HepG2 (cell line): ENCODE data around the gene LRIF1. TPM values are rescaled to one million over a fixed set of nuclear protein-coding genes. Genes with fewer than 3 reads are reported as not detected.
A peak's percentile ranks its signal among the peaks of the same experiment; 100 is the strongest.

ENCODE experiments used
- GABPB1 ChIP-seq: IDR thresholded peaks from 2 replicates; pipeline ENCODE4 v1.6.1; 2016; ENCODE audit warnings: mild to moderate bottlenecking, missing genetic modification reagents, moderate library complexity, missing compliant biosample characterization
- KLF12 ChIP-seq: sonication (generic); formaldehyde crosslinking; IDR thresholded peaks from 2 replicates; pipeline ENCODE4 v1.4.0; 2020; ENCODE audit warnings: missing genetic modification reagents, borderline replicate concordance
- NR3C1 ChIP-seq: sonication (generic); formaldehyde crosslinking; IDR thresholded peaks from 2 replicates; pipeline ENCODE4 v1.4.0; 2020; ENCODE audit warnings: missing genetic modification reagents
- PRPF4 ChIP-seq: fragments of 200-400 bp; formaldehyde crosslinking; IDR thresholded peaks from 2 replicates; pipeline ENCODE4 v1.6.1; 2016; ENCODE audit warnings: low read length, low read depth; ENCODE audit not compliant: poor library complexity, severe bottlenecking
- RBAK ChIP-seq: sonication (generic); formaldehyde crosslinking; IDR thresholded peaks from 2 replicates; pipeline ENCODE4 v1.5.1; 2020; ENCODE audit warnings: mild to moderate bottlenecking, missing genetic modification reagents
- SRY ChIP-seq: sonication (generic); formaldehyde crosslinking; IDR thresholded peaks from 2 replicates; pipeline ENCODE4 v1.8.0; 2022; ENCODE audit warnings: mild to moderate bottlenecking, missing genetic modification reagents
- ZBTB3 ChIP-seq: sonication (generic); formaldehyde crosslinking; IDR thresholded peaks from 2 replicates; pipeline ENCODE4 v1.4.0; 2020; ENCODE audit warnings: low read depth, mild to moderate bottlenecking, moderate library complexity, missing genetic modification reagents, borderline replicate concordance
- ZEB1 ChIP-seq: IDR thresholded peaks from 2 replicates; pipeline ENCODE4 v1.6.1; 2012; ENCODE audit warnings: mild to moderate bottlenecking, low read depth, inconsistent platforms; ENCODE audit not compliant: insufficient replicate concordance
- ZMYM3 ChIP-seq: sonication (generic); formaldehyde crosslinking; IDR thresholded peaks from 2 replicates; pipeline ENCODE4 v1.5.1; 2020; ENCODE audit warnings: mild to moderate bottlenecking, missing genetic modification reagents
- ZNF329 ChIP-seq: sonication (generic); formaldehyde crosslinking; IDR thresholded peaks from 2 replicates; pipeline ENCODE4 v1.9.0; 2021; ENCODE audit warnings: low read depth, mild to moderate bottlenecking, missing genetic modification reagents
- ZNF432 ChIP-seq: sonication (generic); formaldehyde crosslinking; IDR thresholded peaks from 2 replicates; pipeline ENCODE4 v1.5.0; 2020; ENCODE audit warnings: missing genetic modification reagents, mild to moderate bottlenecking, borderline replicate concordance
- ZNF569 ChIP-seq: sonication (generic); formaldehyde crosslinking; IDR thresholded peaks from 2 replicates; pipeline ENCODE4 v1.5.0; 2020; ENCODE audit warnings: mild to moderate bottlenecking, missing genetic modification reagents, moderate library complexity, borderline replicate concordance
- ZNF670 ChIP-seq: sonication (generic); formaldehyde crosslinking; IDR thresholded peaks from 2 replicates; pipeline ENCODE4 v1.8.0; 2022; ENCODE audit warnings: mild to moderate bottlenecking, missing genetic modification reagents, borderline replicate concordance
- ZSCAN12 ChIP-seq: sonication (generic); formaldehyde crosslinking; IDR thresholded peaks from 2 replicates; pipeline ENCODE4 v1.9.0; 2021; ENCODE audit warnings: mild to moderate bottlenecking, missing genetic modification reagents
- polyA plus RNA-seq, 8 experiments: library from polyadenylated mRNA; depleted of rRNA in 3 of 8; stranded (reverse) in 7 of 8; unstranded in 1 of 8; fragments of >200 nt; fragmentation: Illumina TruSeq in 4 of 8; extraction: Trizol in 4 of 8; gene quantifications; 2 replicates each; pipeline versions ENCODE4 v1.2.1 to v1.2.3, GENCODE V29; 2011 to 2016; ENCODE audit warnings: low read depth in 4 of 8, missing spikeins in 1 of 8, mixed read lengths in 1 of 8; ENCODE audit not compliant: insufficient read depth in 1 of 8
- total RNA-seq, 5 experiments: library from RNA; depleted of rRNA; stranded (reverse); fragments of >200 nt; fragmentation: Illumina TruSeq; extraction: Trizol; gene quantifications; 2 replicates each; pipeline ENCODE4 v1.2.3, GENCODE V29; 2016; ENCODE audit warnings: low read depth in 1 of 5
- TF ChIP-seq, protein P1 (sequence below): conservative IDR thresholded peaks from 2 replicates; pipeline ENCODE4 v1.6.1; 2018; ENCODE audit warnings: missing genetic modification reagents
- TF ChIP-seq, protein P2 (sequence below): IDR thresholded peaks from 2 replicates; pipeline ENCODE4 v1.6.1; 2016; ENCODE audit warnings: missing compliant biosample characterization, missing genetic modification reagents, borderline replicate concordance
- TF ChIP-seq, protein P3 (sequence below): sonication (generic); formaldehyde crosslinking; IDR thresholded peaks from 2 replicates; pipeline ENCODE4 v1.5.1; 2020; ENCODE audit warnings: mild to moderate bottlenecking, missing genetic modification reagents, borderline replicate concordance
- TF ChIP-seq, protein P4 (sequence below): sonication (generic); formaldehyde crosslinking; IDR thresholded peaks from 2 replicates; pipeline ENCODE4 v1.4.0; 2020; ENCODE audit warnings: missing genetic modification reagents

The LRIF1 gene
- total and polyA plus RNA-seq, 2 of the 13 experiments (the other 11 are each of a cell fraction or from before 2014, with no cell fraction given) = 18.4 to 42.4 TPM

DNA sequence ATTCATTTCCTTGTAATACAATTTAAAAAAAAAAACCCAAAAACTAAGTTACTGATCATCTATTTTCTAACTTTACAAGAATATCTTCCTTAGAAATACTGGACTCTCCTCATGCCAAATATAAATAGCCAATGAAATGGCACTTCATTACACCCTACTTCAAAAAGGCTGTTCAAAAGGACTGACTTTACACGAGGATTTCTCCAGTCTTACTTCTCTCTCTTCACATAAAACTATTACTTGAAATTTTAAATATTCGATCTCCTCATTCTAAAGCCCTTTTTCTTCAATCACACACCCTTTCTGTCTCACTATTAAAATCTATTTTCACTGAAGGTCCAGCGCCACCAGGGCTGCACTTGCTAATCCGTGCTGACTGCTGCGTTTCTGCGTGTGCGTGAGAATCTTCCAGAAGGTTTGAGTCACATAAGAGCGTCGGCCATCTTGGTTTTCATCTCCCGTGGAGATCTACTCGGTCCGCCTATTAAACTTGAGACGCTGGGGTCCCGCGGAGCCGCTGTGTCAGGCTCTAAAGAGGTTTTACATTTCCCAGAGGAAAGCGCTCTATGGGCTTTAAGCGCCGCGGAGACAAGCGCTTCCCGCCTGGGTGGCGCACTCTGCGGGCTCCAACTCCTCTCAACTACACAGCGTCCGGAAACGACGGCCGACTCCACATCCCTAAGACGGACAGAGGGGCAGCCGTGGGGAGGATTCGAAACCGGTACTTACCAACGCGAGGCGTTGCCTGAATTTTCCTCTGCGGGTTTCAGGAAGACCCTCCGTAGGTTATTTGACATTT, 631 bp downstream of the LRIF1 start (continued):
- TF ChIP-seq PRPF4 (no peak), ZSCAN12 (CRISPR knock-in tag) (peak; percentile 80; the same call in 1 of the 2 replicates), GABPB1 (no peak; the same call in 1 of the 2 replicates), ZNF329 (CRISPR knock-in tag) (no peak), SRY (CRISPR knock-in tag) (peak; percentile 86; the same call in 1 of the 2 replicates), NR3C1 (CRISPR knock-in tag) (no peak), ZNF569 (CRISPR knock-in tag) (0 out of 2 replicates have a peak, but pooled peaks have one; percentile 23), ZNF670 (CRISPR knock-in tag) (peak; percentile 49; the same call in 1 of the 2 replicates), ZBTB3 (peak; percentile 46; the same call in 1 of the 2 replicates), RBAK (CRISPR knock-in tag) (no peak), ZEB1 (no peak), ZNF432 (peak; percentile 42; the same call in 1 of the 2 replicates), ZMYM3 (CRISPR knock-in tag) (peak; percentile 6; the same call in 1 of the 2 replicates), KLF12 (no peak)
- TF ChIP-seq, protein P1, sequence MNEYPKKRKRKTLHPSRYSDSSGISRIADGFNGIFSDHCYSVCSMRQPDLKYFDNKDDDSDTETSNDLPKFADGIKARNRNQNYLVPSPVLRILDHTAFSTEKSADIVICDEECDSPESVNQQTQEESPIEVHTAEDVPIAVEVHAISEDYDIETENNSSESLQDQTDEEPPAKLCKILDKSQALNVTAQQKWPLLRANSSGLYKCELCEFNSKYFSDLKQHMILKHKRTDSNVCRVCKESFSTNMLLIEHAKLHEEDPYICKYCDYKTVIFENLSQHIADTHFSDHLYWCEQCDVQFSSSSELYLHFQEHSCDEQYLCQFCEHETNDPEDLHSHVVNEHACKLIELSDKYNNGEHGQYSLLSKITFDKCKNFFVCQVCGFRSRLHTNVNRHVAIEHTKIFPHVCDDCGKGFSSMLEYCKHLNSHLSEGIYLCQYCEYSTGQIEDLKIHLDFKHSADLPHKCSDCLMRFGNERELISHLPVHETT (CRISPR knock-in tag) = no peak; the same call in 1 of the 2 replicates
- TF ChIP-seq, protein P2, sequence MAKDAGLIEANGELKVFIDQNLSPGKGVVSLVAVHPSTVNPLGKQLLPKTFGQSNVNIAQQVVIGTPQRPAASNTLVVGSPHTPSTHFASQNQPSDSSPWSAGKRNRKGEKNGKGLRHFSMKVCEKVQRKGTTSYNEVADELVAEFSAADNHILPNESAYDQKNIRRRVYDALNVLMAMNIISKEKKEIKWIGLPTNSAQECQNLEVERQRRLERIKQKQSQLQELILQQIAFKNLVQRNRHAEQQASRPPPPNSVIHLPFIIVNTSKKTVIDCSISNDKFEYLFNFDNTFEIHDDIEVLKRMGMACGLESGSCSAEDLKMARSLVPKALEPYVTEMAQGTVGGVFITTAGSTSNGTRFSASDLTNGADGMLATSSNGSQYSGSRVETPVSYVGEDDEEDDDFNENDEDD (CRISPR knock-in tag) = peak; percentile 93
- TF ChIP-seq, protein P3, sequence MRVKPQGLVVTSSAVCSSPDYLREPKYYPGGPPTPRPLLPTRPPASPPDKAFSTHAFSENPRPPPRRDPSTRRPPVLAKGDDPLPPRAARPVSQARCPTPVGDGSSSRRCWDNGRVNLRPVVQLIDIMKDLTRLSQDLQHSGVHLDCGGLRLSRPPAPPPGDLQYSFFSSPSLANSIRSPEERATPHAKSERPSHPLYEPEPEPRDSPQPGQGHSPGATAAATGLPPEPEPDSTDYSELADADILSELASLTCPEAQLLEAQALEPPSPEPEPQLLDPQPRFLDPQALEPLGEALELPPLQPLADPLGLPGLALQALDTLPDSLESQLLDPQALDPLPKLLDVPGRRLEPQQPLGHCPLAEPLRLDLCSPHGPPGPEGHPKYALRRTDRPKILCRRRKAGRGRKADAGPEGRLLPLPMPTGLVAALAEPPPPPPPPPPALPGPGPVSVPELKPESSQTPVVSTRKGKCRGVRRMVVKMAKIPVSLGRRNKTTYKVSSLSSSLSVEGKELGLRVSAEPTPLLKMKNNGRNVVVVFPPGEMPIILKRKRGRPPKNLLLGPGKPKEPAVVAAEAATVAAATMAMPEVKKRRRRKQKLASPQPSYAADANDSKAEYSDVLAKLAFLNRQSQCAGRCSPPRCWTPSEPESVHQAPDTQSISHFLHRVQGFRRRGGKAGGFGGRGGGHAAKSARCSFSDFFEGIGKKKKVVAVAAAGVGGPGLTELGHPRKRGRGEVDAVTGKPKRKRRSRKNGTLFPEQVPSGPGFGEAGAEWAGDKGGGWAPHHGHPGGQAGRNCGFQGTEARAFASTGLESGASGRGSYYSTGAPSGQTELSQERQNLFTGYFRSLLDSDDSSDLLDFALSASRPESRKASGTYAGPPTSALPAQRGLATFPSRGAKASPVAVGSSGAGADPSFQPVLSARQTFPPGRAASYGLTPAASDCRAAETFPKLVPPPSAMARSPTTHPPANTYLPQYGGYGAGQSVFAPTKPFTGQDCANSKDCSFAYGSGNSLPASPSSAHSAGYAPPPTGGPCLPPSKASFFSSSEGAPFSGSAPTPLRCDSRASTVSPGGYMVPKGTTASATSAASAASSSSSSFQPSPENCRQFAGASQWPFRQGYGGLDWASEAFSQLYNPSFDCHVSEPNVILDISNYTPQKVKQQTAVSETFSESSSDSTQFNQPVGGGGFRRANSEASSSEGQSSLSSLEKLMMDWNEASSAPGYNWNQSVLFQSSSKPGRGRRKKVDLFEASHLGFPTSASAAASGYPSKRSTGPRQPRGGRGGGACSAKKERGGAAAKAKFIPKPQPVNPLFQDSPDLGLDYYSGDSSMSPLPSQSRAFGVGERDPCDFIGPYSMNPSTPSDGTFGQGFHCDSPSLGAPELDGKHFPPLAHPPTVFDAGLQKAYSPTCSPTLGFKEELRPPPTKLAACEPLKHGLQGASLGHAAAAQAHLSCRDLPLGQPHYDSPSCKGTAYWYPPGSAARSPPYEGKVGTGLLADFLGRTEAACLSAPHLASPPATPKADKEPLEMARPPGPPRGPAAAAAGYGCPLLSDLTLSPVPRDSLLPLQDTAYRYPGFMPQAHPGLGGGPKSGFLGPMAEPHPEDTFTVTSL (CRISPR knock-in tag) = no peak
- TF ChIP-seq, protein P4, sequence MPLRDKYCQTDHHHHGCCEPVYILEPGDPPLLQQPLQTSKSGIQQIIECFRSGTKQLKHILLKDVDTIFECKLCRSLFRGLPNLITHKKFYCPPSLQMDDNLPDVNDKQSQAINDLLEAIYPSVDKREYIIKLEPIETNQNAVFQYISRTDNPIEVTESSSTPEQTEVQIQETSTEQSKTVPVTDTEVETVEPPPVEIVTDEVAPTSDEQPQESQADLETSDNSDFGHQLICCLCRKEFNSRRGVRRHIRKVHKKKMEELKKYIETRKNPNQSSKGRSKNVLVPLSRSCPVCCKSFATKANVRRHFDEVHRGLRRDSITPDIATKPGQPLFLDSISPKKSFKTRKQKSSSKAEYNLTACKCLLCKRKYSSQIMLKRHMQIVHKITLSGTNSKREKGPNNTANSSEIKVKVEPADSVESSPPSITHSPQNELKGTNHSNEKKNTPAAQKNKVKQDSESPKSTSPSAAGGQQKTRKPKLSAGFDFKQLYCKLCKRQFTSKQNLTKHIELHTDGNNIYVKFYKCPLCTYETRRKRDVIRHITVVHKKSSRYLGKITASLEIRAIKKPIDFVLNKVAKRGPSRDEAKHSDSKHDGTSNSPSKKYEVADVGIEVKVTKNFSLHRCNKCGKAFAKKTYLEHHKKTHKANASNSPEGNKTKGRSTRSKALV (CRISPR knock-in tag) = peak; percentile 29; the same call in 1 of the 2 replicates
